ENCODE results near the gene PJA2. TPM values are rescaled to one million over a fixed set of nuclear protein-coding genes. Genes with fewer than 3 reads are reported as not detected.

The PJA2 gene
- total and polyA plus RNA-seq, 2 of the 8 experiments (the other 6 are each of a cell fraction or from before 2014, with no cell fraction given): 15.3 to 47.7 TPM

DNA sequence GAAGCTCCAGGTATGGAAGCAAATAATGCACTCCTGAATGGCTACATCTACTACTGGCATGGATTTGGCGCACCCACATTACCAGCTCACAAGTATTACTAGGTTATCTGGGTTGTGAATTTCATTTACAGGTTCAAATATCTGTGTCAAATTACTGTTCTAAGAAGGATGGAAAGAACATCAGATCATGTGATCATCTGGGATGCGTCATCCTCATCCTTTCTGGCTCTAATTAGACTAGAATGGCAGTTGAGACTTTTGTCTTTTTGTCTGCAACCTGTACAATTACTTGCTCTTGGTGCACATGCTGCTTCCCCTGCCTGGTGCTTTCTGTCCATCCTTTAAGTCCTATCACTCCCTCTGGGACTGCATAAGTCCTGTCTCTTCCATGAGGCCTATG lies 64.1 kb downstream of the PJA2 start:
- H3K4me2 ChIP-seq (ENCODE audit: insufficient read depth in 1 of 2, low read depth in 2 of 2, low read length in 2 of 2): no peak overlapping the region
- H3K36me3 ChIP-seq (ENCODE audit: control insufficient read depth in 2 of 4, insufficient read depth in 4 of 4, low read length in 3 of 4): peaks cover 0 to 20% (median 12%) of the 10 kb centered on the region in 4 experiments; a peak in 6 of 8 replicates
- ChIA-PET POLR2A (ENCODE audit: partially characterized antibody) (interaction anchor here (0.6 kb wide), 1 partner anchor 22 kb away, joined by 3 read pairs; no protein-coding TSS in a partner anchor), CTCF (ENCODE audit: partially characterized antibody) (interaction anchor here (0.5 to 1.8 kb wide), 2 partner anchors 8 to 830 kb away, joined by 3 to 5 read pairs; no protein-coding TSS in a partner anchor)
- H3K23ac ChIP-seq (ENCODE audit: insufficient read length): no peak overlapping the region
- H3K9ac ChIP-seq (replicated peaks in 1 of 4; ENCODE audit: extremely low read depth in 1 of 4, low read depth in 3 of 4, low read length in 3 of 4): no peak overlapping the region
- FAIRE-seq: no peak
- H2BK20ac ChIP-seq (ENCODE audit: low read length): no peak overlapping the region
- no peak overlapping the region for H3K4ac ChIP-seq (replicated peaks; ENCODE audit: insufficient read length, low read depth, low read length)
- H3K23me2 ChIP-seq (ENCODE audit: low read depth, low read length): no peaks in the 10 kb centered on the region
- WGBS, 2 experiments (ENCODE audit: extremely low coverage in 1 of 2, insufficient coverage in 1 of 2, insufficient read length in 1 of 2, insufficient replicate concordance in 2 of 2, low coverage in 1 of 2, low lambda C conversion rate in 2 of 2, missing lambda C conversion rate in 1 of 2): 96% methylated on average over 2 of the region's 2 CpGs; no CpG with 5 or more reads in 1 of the 2 experiments
- no peak overlapping the region for H2BK5ac ChIP-seq (ENCODE audit: low read depth, low read length)
- H3K27me3 ChIP-seq (replicated peaks in 1 of 4; ENCODE audit: control insufficient read depth in 3 of 4, extremely low read depth in 1 of 4, insufficient read depth in 3 of 4, low read length in 3 of 4): no peaks in the 10 kb centered on the region
- no peaks in the 10 kb centered on the region for H3K79me1 ChIP-seq (ENCODE audit: low read depth, low read length)
- H3K56ac ChIP-seq (replicated peaks; ENCODE audit: insufficient read length, low read depth, low read length): no peak overlapping the region
- no peaks in the 10 kb centered on the region for H3K4me1 ChIP-seq (replicated peaks in 1 of 4; ENCODE audit: control insufficient read depth in 3 of 4, insufficient read depth in 4 of 4, low read length in 3 of 4)
- no peak overlapping the region for H2BK12ac ChIP-seq (ENCODE audit: low read depth, low read length)
- H2BK15ac ChIP-seq (ENCODE audit: low read length): no peak overlapping the region
- H4K20me1 ChIP-seq (replicated peaks in 1 of 2; ENCODE audit: control insufficient read depth in 1 of 2, insufficient read depth in 2 of 2, low read length in 2 of 2): peaks cover 0 to 3% of the 10 kb centered on the region in 2 experiments
- H4K8ac ChIP-seq (ENCODE audit: extremely low read depth, insufficient read depth, low read length): no peak overlapping the region
- H3K79me2 ChIP-seq (ENCODE audit: control insufficient read depth in 1 of 2, insufficient read depth in 2 of 2, low read length in 2 of 2): no peaks in the 10 kb centered on the region
- H2AK5ac ChIP-seq (ENCODE audit: low read depth, low read length): no peak overlapping the region
- H3K14ac ChIP-seq (ENCODE audit: insufficient read length): no peak overlapping the region
- no peak overlapping the region for H4K5ac ChIP-seq (ENCODE audit: insufficient read length, low read depth, low read length)
- no peak overlapping the region for H4K91ac ChIP-seq (replicated peaks; ENCODE audit: insufficient read length, low read length)
- no peaks in the 10 kb centered on the region for H3K9me3 ChIP-seq (ENCODE audit: insufficient read depth in 2 of 2, low read depth in 1 of 2, low read length in 1 of 2)
- no peak overlapping the region for H3K27ac ChIP-seq (ENCODE audit: low read depth, low read length)
- H3K4me3 ChIP-seq (ENCODE audit: extremely low read depth in 1 of 4, insufficient read depth in 2 of 4, low read depth in 3 of 4, low read length in 4 of 4): no peak overlapping the region
- DNase-seq (ENCODE audit: low read depth in 1 of 2, low spot score in 2 of 2): no peak
- H3K18ac ChIP-seq (ENCODE audit: extremely low read depth, low read length): no peak overlapping the region
- H2AFZ ChIP-seq (ENCODE audit: low read length): no peak overlapping the region
- H2BK120ac ChIP-seq (replicated peaks; ENCODE audit: low read depth, low read length): no peak overlapping the region
- TF ChIP-seq JUND (IDR thresholded peaks at IDR 0.05; ENCODE audit: low read length) (no peak), SIX5 (IDR thresholded peaks at IDR 0.05; ENCODE audit: low read depth, low read length) (no peak), SP1 (IDR thresholded peaks at IDR 0.05; ENCODE audit: low read depth, low read length) (no peak), RAD21 (IDR thresholded peaks at IDR 0.05 in 1 of 2, conservative IDR thresholded peaks at IDR 0.05 in 1 of 2; ENCODE audit: low read depth in 2 of 2, low read length in 2 of 2) (no peak), MAFK (IDR thresholded peaks at IDR 0.05; ENCODE audit: low read depth, low read length) (no peak), ZNF274 (IDR thresholded peaks at IDR 0.05; ENCODE audit: borderline replicate concordance, extremely low read depth, low read length) (no peak), NANOG (IDR thresholded peaks at IDR 0.05; ENCODE audit: insufficient read depth, low read depth, low read length, poor library complexity, severe bottlenecking) (no peak), RNF2 (IDR thresholded peaks at IDR 0.05; ENCODE audit: borderline replicate concordance, low read depth, low read length, missing control alignments, poor library complexity, severe bottlenecking) (no peak), SP4 (IDR thresholded peaks at IDR 0.05; ENCODE audit: low read length) (no peak), BACH1 (IDR thresholded peaks at IDR 0.05; ENCODE audit: low read length) (no peak), MAX (IDR thresholded peaks at IDR 0.05) (no peak), CHD2 (IDR thresholded peaks at IDR 0.05; ENCODE audit: low read length) (no peak), SIN3A (conservative IDR thresholded peaks at IDR 0.05 in 1 of 2, IDR thresholded peaks at IDR 0.05 in 1 of 2; ENCODE audit: low read depth in 1 of 2, low read length in 2 of 2) (no peak), SP2 (IDR thresholded peaks at IDR 0.05; ENCODE audit: low read length) (no peak)

Data from H1 (cell line).